SJCRH30 (cell line): ENCODE measurements around the gene TNS3. TPM values are rescaled to one million over a fixed set of nuclear protein-coding genes. Genes with fewer than 3 reads are reported as not detected.
A peak's percentile ranks its signal among the peaks of the same experiment; 100 is the strongest.

Experiments used
- DNase-seq, 2 experiments: peaks; one replicate each; pipeline ENCODE4 v3.0.0-alpha.2; 2015 to 2020
- H3K27ac ChIP-seq: fragments of 250-450 bp; sonication (Bioruptor Pico); 2 replicates; pipeline ENCODE4 v1.5.1; 2020; ENCODE audit warnings: mild to moderate bottlenecking, moderate library complexity
- H3K27me3 ChIP-seq: fragments of 250-450 bp; sonication (Bioruptor Pico); 2 replicates; pipeline ENCODE4 v1.5.1; 2020; ENCODE audit warnings: mild to moderate bottlenecking, moderate library complexity
- H3K36me3 ChIP-seq: fragments of 250-450 bp; sonication (Bioruptor Pico); 2 replicates; pipeline ENCODE4 v1.5.1; 2020; ENCODE audit warnings: mild to moderate bottlenecking, moderate library complexity
- H3K4me1 ChIP-seq: fragments of 250-450 bp; sonication (Bioruptor Pico); 2 replicates; pipeline ENCODE4 v1.5.1; 2020; ENCODE audit warnings: mild to moderate bottlenecking, moderate library complexity
- H3K4me3 ChIP-seq: fragments of 250-450 bp; sonication (Bioruptor Pico); 2 replicates; pipeline ENCODE4 v1.5.1; 2020; ENCODE audit warnings: mild to moderate bottlenecking, moderate library complexity
- H3K9me3 ChIP-seq: fragments of 250-450 bp; sonication (Bioruptor Pico); replicated peaks from 2 replicates; pipeline ENCODE4 v1.5.1; 2020; ENCODE audit warnings: mild to moderate bottlenecking, moderate library complexity
- total RNA-seq: library from RNA; depleted of rRNA; stranded (reverse); fragments of >200 nt; shearing (Covaris generic); gene quantifications from 2 replicates; pipeline ENCODE4 v1.2.3, GENCODE V29; 2014

Gene TNS3
- total RNA-seq, 1 experiment from 2014 or later: 65.1 TPM

DNA sequence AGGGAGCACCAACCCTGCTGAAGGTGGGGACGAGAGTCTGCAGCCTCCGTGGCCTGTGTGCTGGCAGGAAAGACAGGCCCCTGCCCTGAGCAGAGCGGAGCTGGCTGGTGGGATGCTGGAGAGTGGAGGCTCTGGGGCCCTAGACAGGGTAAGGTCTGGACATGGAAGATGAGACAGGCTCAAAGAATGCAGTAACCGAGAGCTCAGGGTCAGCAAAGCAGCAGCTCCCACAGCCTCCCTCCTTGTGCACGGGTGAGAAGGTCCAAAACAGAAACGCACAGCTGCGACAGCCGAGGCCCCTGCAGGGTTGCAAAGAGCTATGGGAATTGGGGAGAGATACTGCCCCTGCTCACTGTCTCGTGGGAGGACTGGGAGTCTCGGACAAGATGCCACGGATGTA lies 80.5 kb downstream of the TNS3 start:
- Histone ChIP-seq H3K27me3 (no peaks in the 10 kb centered on the region), H3K27ac (peak overlapping the region; percentile 64), H3K4me3 (no peak overlapping the region), H3K36me3 (no peaks in the 10 kb centered on the region), H3K9me3 (no peaks in the 10 kb centered on the region), H3K4me1 (peaks cover 72% of the 10 kb centered on the region)
- DNase-seq: peak; percentile 89

DNA sequence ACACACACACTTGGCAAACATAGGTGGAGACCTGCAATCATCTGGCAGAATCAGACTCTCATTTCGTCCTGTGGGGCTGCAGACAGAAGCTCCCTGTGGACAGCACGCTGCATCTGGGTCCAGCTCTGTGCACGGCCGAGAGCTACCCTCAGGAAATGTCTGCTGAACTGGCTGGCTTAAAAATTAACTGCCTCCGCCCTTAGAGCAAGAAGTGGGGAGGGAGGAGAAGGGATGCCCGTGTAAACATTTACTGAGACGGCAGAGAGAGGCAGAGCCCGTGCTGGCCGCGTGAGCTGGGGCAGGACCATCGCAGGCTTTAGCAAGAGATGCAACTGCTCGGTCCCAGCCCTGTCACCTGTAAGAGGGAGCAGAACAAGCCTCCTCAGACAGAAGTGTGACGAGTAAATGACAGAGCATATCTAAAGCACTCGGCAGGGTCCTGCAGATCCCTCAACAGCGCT lies 81.8 kb downstream of the TNS3 start:
- Histone ChIP-seq H3K27me3 (no peaks in the 10 kb centered on the region), H3K4me1 (peaks cover 59% of the 10 kb centered on the region)
- DNase-seq: no peak

DNA sequence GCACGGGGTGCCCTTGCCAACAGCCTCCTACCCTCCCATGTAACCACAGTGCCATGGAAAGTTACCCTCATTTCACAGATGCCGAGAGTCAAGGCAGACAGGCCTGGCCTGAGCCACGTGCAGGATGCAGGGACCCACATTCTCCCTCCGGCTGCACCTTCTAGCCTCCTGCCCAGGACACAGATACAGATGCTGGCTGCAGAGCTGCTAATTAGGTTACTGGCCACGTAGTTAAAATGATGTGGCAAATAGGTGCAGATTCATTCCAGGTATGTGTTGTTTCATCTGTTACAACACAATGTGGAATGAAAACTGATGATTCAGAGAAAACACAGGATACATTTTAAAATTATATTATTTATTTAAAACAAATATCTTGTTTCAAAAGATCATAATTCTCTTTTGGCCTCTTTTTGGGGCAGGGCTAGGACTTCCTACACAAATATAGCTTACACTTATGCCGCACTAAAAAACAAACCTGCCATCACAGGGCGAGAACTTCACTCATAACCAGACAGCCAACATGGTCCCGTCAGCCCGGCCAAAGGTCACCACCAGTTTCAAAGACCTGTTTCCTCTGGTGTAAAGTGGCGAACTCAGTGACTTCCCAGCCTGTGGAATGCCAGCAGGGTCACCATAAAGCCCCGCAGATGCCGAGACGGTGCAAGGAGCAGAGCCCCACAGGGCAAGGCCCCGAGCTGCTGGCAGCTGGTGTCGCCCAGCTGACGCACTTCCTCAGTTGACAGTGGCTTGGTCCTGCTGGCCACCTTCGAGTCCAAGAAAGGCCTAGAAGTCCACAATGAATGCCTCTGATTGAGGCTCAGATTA lies 83.5 kb downstream of the TNS3 start:
- Histone ChIP-seq H3K36me3 (no peaks in the 10 kb centered on the region), H3K27me3 (no peaks in the 10 kb centered on the region), H3K9me3 (no peaks in the 10 kb centered on the region), H3K27ac (no peak overlapping the region), H3K4me3 (no peak overlapping the region), H3K4me1 (peaks cover 42% of the 10 kb centered on the region)
- DNase-seq: peak in 1 of 2 experiments; percentile 51

More for the DNA sequence above, 81.8 kb downstream of the TNS3 start:
- Histone ChIP-seq H3K36me3 (no peaks in the 10 kb centered on the region), H3K27ac (no peak overlapping the region), H3K4me3 (no peak overlapping the region), H3K9me3 (no peaks in the 10 kb centered on the region)

DNA sequence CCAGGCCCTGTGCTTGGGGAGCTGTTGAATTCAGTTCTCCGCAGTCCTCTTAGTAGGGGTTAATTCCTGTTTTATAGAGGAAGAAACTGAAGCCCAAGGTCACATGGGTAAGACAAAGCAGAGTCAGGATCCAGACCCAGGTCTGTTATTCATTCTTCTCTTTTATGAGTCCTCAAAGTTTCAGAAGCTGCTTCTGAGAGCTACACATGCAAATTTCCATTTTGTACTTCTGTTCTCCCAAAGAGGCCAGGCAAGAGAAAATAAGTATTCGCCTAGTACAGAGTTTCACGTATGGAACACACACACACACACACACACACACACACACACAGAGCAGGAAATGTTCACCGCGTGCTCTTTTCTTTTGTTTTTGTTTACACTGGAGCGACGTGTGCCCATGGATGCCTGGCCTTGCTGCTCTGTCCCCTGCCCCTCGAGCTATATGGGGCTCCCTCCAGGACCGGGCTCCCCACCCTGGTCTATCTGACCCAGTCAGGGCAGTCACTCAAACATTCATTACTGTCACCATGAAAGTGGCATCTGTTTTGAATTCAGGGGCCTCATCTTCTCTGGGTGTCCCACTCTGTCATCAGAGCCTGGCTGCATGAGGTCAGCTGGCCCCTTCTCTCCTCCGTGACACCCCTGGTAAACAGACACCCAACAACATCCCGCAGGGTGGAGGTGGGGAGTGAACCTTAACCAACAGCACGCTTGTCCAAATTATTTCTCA lies 84.4 kb downstream of the TNS3 start:
- H3K4me1 ChIP-seq: peaks cover 36% of the 10 kb centered on the region

DNA sequence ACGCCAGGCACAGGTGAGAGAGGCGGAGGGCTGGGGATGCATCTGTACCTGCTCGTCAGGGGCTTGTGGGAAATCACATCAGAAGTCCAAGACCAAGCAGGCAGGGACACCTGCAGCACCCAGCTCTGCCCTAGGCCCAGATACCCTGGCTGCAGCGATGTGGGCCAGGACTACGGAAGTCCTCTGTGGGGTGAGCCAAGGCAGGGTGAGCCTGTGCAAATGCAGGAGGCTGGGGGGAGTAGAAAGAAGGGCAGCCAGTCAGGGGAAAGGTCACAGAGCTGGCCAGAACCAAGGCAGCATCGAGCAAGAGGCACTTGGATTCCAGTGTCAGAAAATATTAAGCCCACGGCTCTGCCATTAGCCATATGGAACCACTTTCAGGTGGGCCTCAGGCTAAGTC lies 85.2 kb downstream of the TNS3 start:
- no peak for DNase-seq
- H3K36me3 ChIP-seq: no peaks in the 10 kb centered on the region
- peaks cover 28% of the 10 kb centered on the region for H3K4me1 ChIP-seq
- no peak overlapping the region for H3K4me3 ChIP-seq
- H3K9me3 ChIP-seq: no peaks in the 10 kb centered on the region
- no peaks in the 10 kb centered on the region for H3K27me3 ChIP-seq
- no peak overlapping the region for H3K27ac ChIP-seq

More for the DNA sequence above, 84.4 kb downstream of the TNS3 start:
- Histone ChIP-seq H3K4me3 (no peak overlapping the region), H3K27me3 (no peaks in the 10 kb centered on the region), H3K9me3 (no peaks in the 10 kb centered on the region), H3K27ac (no peak overlapping the region), H3K36me3 (no peaks in the 10 kb centered on the region)
- no peak for DNase-seq

DNA sequence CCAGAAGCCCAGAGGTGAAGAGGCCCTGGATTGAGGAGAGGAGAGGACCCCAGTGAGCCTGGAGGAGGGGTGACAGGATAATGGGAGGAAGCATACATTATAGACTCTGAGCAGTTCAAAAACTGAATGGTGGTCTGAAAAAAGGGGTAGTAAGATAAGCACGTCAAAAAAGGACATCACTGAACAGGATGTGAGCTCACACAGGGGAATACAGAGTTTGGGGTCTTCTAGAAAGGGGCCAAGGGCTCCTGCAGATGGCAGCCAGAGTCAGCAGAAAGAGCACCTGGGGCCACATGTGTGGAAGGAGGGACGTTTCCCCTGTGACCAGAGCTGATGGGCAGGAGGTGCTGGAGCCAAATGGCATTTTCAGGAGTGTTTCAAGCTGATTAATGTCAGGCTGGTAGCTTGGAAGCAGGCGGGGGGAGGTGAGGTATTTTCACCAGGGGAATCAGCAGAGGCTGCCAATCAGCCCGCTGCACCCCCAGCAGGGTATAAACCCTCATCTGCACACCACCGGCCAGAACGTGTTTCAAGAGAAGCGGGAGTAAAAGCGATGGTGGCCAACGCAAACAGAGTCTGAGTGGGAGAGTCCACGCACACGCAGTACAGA lies 85.8 kb downstream of the TNS3 start:
- Histone ChIP-seq H3K4me1 (peaks cover 23% of the 10 kb centered on the region), H3K4me3 (no peak overlapping the region), H3K27me3 (no peaks in the 10 kb centered on the region), H3K27ac (no peak overlapping the region), H3K36me3 (no peaks in the 10 kb centered on the region; the same call in 1 of the 2 replicates), H3K9me3 (no peaks in the 10 kb centered on the region)
- no peak for DNase-seq

DNA sequence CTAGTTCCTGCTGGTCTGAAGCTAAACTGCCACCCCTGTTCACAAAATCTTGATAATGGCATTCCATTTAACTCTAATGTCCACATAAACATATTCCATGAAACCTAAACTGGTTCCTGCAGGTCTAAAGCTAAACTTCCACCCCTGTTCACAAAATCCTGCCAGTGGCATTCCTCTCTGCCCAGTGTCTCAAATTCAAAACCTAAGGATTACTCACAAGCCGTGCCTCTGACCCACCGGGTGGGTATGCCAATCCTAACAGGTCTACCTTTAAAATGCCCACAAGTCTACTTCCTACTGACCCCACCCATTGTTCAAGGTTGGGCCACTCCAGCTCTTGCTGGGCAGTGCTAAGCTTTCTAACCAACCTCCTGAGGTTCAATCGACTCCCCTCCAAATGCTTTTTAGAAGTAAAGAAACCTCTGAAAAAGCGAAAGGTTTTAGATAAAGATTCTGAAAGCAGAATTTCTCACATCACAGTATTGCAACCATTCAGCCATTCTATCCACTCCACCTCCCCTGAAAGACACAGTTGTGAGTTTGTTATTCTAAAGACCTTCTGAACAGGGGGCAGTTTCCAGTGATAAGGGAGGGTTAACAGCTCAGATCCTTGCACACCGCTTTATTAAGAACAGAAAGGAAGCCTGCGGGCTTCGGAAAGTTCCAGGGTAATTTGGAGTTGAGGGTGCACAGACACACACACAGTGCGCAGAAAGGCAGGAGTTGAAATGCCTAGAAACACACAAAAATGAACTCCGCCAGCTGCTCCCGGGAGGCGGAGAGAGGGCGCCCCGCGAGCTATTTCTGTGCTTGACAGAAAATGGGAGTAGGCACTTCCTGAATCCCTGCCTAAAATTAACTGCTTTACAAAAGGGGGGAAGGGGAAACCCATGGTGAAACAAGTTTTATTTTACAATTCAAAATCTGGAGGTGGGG lies 87.7 kb downstream of the TNS3 start:
- H3K9me3 ChIP-seq: no peaks in the 10 kb centered on the region
- H3K4me1 ChIP-seq: peaks cover 21% of the 10 kb centered on the region
- H3K4me3 ChIP-seq: no peak overlapping the region
- no peak for DNase-seq
- H3K27me3 ChIP-seq: no peaks in the 10 kb centered on the region
- H3K36me3 ChIP-seq: no peaks in the 10 kb centered on the region; the same call in 1 of the 2 replicates
- H3K27ac ChIP-seq: no peak overlapping the region

DNA sequence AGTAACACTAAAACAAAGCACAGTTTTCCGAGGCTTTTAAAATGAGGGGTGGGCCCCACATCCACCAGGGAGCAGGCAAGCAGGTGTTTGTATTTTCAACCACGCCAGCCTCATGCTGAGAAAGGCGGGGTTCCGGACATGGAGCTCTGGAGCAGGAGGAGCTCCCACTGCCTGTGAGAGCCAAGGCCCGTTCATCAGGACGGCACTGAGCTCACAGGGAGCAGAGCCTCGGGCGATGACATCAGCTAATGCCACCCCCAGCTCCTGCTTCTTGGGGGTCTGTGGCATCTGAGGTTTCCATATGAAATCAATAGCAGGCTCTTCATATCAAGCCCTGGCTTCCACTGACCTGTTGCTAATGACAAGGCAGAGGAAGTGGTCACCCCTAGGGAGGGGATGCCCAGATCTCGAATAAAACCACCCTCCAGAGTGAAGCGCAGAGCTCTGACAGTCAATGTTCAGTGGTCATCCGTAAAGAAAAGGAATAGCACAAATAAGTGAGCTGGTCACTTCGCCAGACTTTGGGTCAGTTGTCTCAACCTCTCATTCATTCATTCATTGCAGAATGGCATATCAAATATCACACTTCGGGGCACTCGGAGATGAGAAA lies 89.1 kb downstream of the TNS3 start:
- peaks cover 25% of the 10 kb centered on the region for H3K4me1 ChIP-seq
- no peaks in the 10 kb centered on the region for H3K27me3 ChIP-seq
- H3K9me3 ChIP-seq: no peaks in the 10 kb centered on the region
- H3K36me3 ChIP-seq: no peaks in the 10 kb centered on the region; the same call in 1 of the 2 replicates
- H3K27ac ChIP-seq: no peak overlapping the region
- DNase-seq: peak in 1 of 2 experiments; percentile 51
- no peak overlapping the region for H3K4me3 ChIP-seq

DNA sequence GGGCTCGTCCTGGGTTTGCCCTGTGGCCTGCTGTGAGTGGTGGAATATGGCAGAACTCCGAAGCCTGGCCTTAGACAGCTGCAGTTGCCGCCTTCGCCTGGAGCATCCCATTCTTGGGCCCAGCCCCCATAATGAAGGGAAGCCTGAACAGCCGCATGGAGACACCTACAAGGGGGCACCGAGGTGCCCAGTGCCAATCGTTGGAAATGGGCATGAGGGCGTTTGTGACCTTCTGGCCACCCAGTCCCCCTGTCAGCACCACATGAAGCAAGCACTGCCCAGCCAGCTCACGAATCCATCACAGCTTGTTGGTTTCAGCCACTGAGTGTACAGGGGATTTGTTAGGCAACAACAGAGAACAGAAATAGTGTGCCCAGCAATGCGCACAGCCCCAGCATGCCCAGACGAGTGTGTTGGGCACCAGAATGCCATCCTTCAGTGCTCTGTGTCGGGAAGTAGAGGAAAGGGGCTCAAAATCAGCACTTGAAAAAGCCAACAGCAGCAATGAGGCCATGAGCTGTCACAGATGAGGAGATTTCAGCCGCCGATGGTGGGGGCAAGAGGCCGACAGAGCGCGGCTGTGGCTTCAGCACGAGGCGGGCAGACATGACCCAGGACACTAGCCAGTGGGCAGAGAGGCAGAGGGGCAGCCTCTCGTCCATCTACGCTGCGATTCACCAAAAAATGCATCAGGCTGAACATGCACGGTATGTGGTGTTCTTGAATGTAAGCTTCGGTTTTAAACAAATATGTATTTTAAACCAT lies 91.2 kb downstream of the TNS3 start:
- Histone ChIP-seq H3K9me3 (no peaks in the 10 kb centered on the region), H3K27ac (no peak overlapping the region), H3K4me3 (no peak overlapping the region), H3K36me3 (no peaks in the 10 kb centered on the region; the same call in 1 of the 2 replicates), H3K4me1 (peaks cover 30% of the 10 kb centered on the region), H3K27me3 (no peaks in the 10 kb centered on the region)
- no peak for DNase-seq

DNA sequence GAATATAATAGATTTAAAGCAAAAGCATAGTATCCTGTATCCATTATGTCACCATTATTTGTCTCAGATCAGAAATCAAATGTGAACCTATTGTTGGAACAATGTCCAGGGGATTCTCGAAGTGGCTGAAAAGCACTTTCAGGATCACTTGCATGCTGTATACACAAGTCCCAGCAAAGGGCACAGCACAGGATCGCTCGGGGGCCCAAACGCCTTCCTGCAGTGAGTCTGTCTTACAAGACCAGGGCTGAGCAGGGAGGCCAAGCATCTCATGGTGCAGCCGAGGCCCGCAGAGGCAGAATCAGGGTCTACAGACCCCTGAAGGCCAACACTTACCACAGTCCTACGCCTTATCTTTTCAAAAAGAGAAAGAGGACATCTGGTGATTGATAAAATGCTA lies 92.3 kb downstream of the TNS3 start:
- no peak for DNase-seq
- no peak overlapping the region for H3K4me3 ChIP-seq
- no peaks in the 10 kb centered on the region; the same call in 1 of the 2 replicates for H3K36me3 ChIP-seq
- H3K9me3 ChIP-seq: no peaks in the 10 kb centered on the region
- no peaks in the 10 kb centered on the region for H3K27me3 ChIP-seq
- H3K4me1 ChIP-seq: peaks cover 30% of the 10 kb centered on the region
- H3K27ac ChIP-seq: peak overlapping the region; percentile 73; the same call in 1 of the 2 replicates

DNA sequence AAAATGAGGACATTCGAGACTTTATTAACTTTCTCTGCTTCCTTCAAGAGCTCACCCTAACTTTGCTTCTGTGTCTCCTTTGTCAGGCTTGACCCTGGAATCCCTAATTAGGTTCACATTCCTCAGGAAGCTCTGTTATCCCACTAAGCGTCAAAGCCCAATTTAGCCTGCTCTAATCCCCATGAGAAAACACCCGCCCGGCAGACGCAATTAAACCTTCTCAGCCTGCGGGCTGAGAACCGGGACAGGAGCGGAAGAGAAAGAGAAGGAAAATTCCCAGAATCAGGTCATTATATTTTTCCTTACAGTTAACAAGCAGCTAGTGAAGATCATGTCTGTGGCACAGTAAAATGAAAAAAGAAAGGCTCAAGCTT lies 93.0 kb downstream of the TNS3 start:
- no peaks in the 10 kb centered on the region for H3K27me3 ChIP-seq
- DNase-seq: peak; percentile 64 to 79
- no peaks in the 10 kb centered on the region; the same call in 1 of the 2 replicates for H3K36me3 ChIP-seq
- H3K4me3 ChIP-seq: no peak overlapping the region
- peaks cover 31% of the 10 kb centered on the region for H3K4me1 ChIP-seq
- no peaks in the 10 kb centered on the region for H3K9me3 ChIP-seq
- peak overlapping the region; percentile 73 for H3K27ac ChIP-seq

DNA sequence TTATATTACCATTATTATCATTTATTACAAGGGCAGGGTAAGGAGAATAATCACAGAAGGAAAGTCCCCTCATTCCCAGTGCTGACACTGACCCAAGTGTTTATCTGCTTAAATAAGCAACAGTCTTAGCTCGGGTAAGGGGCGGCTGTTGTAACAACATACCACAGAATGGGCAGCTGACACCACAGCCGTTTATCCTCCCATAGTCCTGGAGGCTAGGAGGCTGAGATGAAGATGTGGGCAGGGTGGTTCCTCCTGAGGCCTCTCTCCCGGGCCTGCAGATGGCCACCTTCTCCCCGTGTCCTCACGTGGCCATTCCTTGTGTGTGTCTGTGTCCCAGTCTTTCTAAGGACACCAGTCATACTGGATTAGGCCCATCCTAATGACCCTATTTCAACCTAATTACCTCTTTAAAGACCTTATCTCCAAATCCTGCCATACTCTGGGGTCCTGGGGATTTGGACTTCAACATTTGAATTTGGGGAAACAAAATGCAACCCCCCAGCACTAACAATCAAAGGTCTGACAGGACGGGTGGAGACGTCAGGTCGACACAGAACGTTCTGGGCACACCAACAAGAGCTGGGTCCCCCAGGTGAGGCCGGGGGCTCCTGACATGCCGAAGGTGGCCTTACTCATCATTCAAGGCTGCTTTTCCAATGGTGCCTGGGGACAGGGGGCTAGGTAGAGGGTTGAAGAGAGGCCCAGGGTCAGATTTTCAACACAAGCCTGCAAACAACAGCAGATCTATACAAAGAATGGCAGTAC lies 93.5 kb downstream of the TNS3 start:
- Histone ChIP-seq H3K4me1 (peaks cover 37% of the 10 kb centered on the region), H3K4me3 (no peak overlapping the region), H3K36me3 (no peaks in the 10 kb centered on the region; the same call in 1 of the 2 replicates), H3K9me3 (no peaks in the 10 kb centered on the region), H3K27me3 (no peaks in the 10 kb centered on the region), H3K27ac (peak overlapping the region; percentile 73)
- DNase-seq: peak; percentile 82 to 83
